ENCODE measurements around the gene ETNK2.
A peak's percentile ranks its signal among the peaks of the same experiment; 100 is the strongest.

The ETNK2 gene

GRCh38 chr1:204123376-204123775 is 28.5 kb downstream of the ETNK2 start:
- Histone ChIP-seq H3K4me3 (no peak overlapping the region), H3K4me1 (no peaks in the 10 kb centered on the region), H3K27me3 (ENCODE audit: low read depth) (no peaks in the 10 kb centered on the region), H3K9me3 (no peaks in the 10 kb centered on the region), H3K36me3 (replicated peaks) (peaks cover 40% of the 10 kb centered on the region)
- in situ Hi-C loops (cut with MboI; ENCODE audit: low sequenced_read_pairs), result no loop called here
- DNase-seq (ENCODE audit: low spot score in 2 of 2), result peak in 1 of 2 experiments; percentile 44

- in situ Hi-C loops (cut with MboI; ENCODE audit: low sequenced_read_pairs), result no loop called here
- H3K27me3 ChIP-seq (ENCODE audit: low read depth), result no peaks in the 10 kb centered on the region
- no peaks in the 10 kb centered on the region for H3K4me1 ChIP-seq
- peaks cover 44% of the 10 kb centered on the region for H3K36me3 ChIP-seq (replicated peaks)
- no peaks in the 10 kb centered on the region for H3K9me3 ChIP-seq
- no peak overlapping the region for H3K4me3 ChIP-seq
- DNase-seq (ENCODE audit: low spot score in 2 of 2), result no peak
These were observed 29.8 kb downstream of the ETNK2 start for GRCh38 chr1:204121840-204122555.

- peaks cover 15% of the 10 kb centered on the region for H3K36me3 ChIP-seq (replicated peaks)
These were observed 35.3 kb downstream of the ETNK2 start for GRCh38 chr1:204116539-204116938.

GRCh38 chr1:204115116-204115515 is 36.7 kb downstream of the ETNK2 start:
- Histone ChIP-seq H3K9me3 (no peaks in the 10 kb centered on the region), H3K36me3 (replicated peaks) (peaks cover 15% of the 10 kb centered on the region), H3K4me1 (no peaks in the 10 kb centered on the region), H3K4me3 (no peak overlapping the region), H3K27me3 (ENCODE audit: low read depth) (no peaks in the 10 kb centered on the region)
- in situ Hi-C loops (cut with MboI; ENCODE audit: low sequenced_read_pairs), result no loop called here
- no peak for DNase-seq (ENCODE audit: low spot score in 2 of 2)

More at GRCh38 chr1:204116539-204116938, 35.3 kb downstream of the ETNK2 start:
- no peaks in the 10 kb centered on the region for H3K4me1 ChIP-seq
- H3K4me3 ChIP-seq, result no peak overlapping the region
- no peaks in the 10 kb centered on the region for H3K27me3 ChIP-seq (ENCODE audit: low read depth)
- no peak for DNase-seq (ENCODE audit: low spot score in 2 of 2)
- H3K9me3 ChIP-seq, result no peaks in the 10 kb centered on the region
- in situ Hi-C loops (cut with MboI; ENCODE audit: low sequenced_read_pairs), result no loop called here

DNA sequence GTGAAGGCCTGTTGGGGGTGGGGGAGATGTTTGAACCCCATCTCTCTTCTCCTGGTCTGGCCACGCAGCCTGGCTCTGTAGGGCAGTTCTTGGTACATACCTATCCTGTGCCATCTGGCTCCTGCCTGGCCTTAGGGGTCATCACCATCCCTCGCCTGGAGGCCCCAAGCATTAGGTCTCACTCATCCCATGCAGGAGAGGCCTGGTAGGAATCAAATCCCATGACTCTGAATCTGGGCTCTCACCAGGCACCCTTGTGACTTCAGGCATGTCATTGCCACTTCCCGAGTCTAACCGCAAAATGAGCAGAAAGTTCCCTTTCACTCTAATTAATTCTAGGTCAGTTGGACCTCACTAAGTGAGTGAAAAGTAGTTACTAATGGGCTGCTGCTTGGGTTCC is 37.2 kb downstream of the ETNK2 start:
- no peak for DNase-seq (ENCODE audit: low spot score in 2 of 2)
- no peak overlapping the region for H3K4me3 ChIP-seq
- in situ Hi-C loops (cut with MboI; ENCODE audit: low sequenced_read_pairs), result no loop called here
- H3K9me3 ChIP-seq, result no peaks in the 10 kb centered on the region
- peaks cover under 1% of the 10 kb centered on the region for H3K4me1 ChIP-seq
- peaks cover 15% of the 10 kb centered on the region for H3K36me3 ChIP-seq (replicated peaks)
- H3K27me3 ChIP-seq (ENCODE audit: low read depth), result no peaks in the 10 kb centered on the region

DNA sequence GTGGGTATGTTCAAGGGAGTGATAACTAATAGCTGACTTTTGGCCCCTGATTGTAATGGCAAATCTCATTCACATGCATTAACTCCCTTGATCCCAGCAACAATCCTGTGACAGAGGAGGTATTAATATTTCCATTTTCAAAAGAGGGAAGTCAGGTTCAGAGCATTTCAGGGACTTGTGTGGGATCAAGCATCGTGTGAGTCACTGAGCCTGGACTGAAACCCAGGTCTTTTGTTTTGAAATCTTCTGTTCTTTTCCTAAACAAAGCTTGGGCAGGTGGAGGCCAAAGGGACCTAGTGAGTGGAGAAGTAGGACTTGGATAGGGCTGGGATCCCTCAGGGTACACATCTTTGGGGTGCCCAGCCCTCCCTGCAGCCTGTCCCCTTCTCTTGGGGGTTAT is 37.9 kb downstream of the ETNK2 start:
- no peak for DNase-seq (ENCODE audit: low spot score in 2 of 2)

DNA sequence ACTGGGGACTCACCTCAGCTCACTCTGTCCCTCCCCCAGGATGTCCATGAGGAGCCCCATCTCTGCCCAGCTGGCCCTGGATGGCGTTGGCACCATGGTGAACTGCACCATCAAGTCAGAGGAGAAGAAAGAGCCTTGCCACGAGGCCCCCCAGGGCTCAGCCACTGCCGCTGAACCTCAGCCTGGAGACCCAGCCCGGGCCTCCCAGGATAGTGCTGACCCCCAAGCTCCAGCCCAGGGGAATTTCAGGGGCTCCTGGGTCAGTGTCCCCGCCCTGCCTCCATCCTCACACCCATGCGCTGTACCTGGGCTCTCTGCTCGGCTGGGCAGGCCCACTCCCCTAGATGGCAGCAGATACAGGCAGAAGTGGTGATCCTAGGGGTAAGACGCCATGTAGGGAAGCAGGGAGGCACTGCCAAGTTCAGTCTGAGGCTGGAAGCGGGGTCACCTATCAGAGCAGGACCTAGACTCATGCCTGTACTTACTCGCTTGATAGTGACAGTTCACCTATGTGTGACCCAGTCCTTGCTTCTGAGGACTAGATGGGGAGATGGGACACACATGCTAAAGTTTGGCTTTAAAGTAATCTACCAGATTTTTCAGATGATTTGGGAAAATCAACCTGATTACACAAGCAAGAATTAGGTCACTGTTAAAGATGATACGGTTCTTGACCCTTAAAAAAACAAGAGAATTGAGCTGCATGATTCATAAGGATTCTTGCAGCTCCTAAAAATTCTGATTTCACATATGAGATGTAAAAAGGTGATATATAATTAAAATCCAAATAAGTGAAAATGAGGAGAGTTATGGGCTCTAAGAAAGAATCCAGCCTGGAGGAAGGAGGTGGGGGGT is 38.7 kb downstream of the ETNK2 start:
- no peak overlapping the region for H3K4me3 ChIP-seq
- H3K36me3 ChIP-seq (replicated peaks), result peaks cover 4% of the 10 kb centered on the region; the same call in 1 of the 2 replicates
- in situ Hi-C loops (cut with MboI; ENCODE audit: low sequenced_read_pairs), result no loop called here
- no peaks in the 10 kb centered on the region for H3K9me3 ChIP-seq
- no peaks in the 10 kb centered on the region for H3K27me3 ChIP-seq (ENCODE audit: low read depth)
- H3K4me1 ChIP-seq, result peaks cover 12% of the 10 kb centered on the region
- no peak for DNase-seq (ENCODE audit: low spot score in 2 of 2)

More for the DNA sequence above, 37.9 kb downstream of the ETNK2 start:
- in situ Hi-C loops (cut with MboI; ENCODE audit: low sequenced_read_pairs), result no loop called here
- H3K36me3 ChIP-seq (replicated peaks), result peaks cover 8% of the 10 kb centered on the region; the same call in 1 of the 2 replicates
- no peaks in the 10 kb centered on the region for H3K27me3 ChIP-seq (ENCODE audit: low read depth)
- peaks cover 7% of the 10 kb centered on the region for H3K4me1 ChIP-seq
- no peaks in the 10 kb centered on the region for H3K9me3 ChIP-seq
- H3K4me3 ChIP-seq, result no peak overlapping the region

- no peaks in the 10 kb centered on the region for H3K27me3 ChIP-seq (ENCODE audit: low read depth)
- no peaks in the 10 kb centered on the region; the same call in 1 of the 2 replicates for H3K36me3 ChIP-seq (replicated peaks)
- no peak overlapping the region for H3K4me3 ChIP-seq
- in situ Hi-C loops (cut with MboI; ENCODE audit: low sequenced_read_pairs), result no loop called here
- peaks cover 16% of the 10 kb centered on the region for H3K4me1 ChIP-seq
- DNase-seq (ENCODE audit: low spot score in 2 of 2), result no peak
- no peaks in the 10 kb centered on the region for H3K9me3 ChIP-seq
These were observed 40.8 kb downstream of the ETNK2 start for GRCh38 chr1:204110894-204111633.

GRCh38 chr1:204108312-204109141 is 43.3 kb downstream of the ETNK2 start:
- peaks cover 16% of the 10 kb centered on the region for H3K4me1 ChIP-seq
- DNase-seq (ENCODE audit: low spot score in 2 of 2), result peak; percentile 89 to 99

GRCh38 chr1:204107892-204108291 is 44.0 kb downstream of the ETNK2 start:
- H3K4me1 ChIP-seq, result peaks cover 16% of the 10 kb centered on the region

More at GRCh38 chr1:204108312-204109141, 43.3 kb downstream of the ETNK2 start:
- H3K27me3 ChIP-seq (ENCODE audit: low read depth), result no peaks in the 10 kb centered on the region
- no peak overlapping the region for H3K4me3 ChIP-seq
- no peaks in the 10 kb centered on the region for H3K36me3 ChIP-seq (replicated peaks)
- in situ Hi-C loops (cut with MboI; ENCODE audit: low sequenced_read_pairs), result no loop called here
- H3K9me3 ChIP-seq, result no peaks in the 10 kb centered on the region

GRCh38 chr1:204106825-204107224 is 45.0 kb downstream of the ETNK2 start:
- no peak overlapping the region for H3K4me3 ChIP-seq
- H3K4me1 ChIP-seq, result peaks cover 16% of the 10 kb centered on the region
- no peaks in the 10 kb centered on the region for H3K36me3 ChIP-seq (replicated peaks)
- no peaks in the 10 kb centered on the region for H3K9me3 ChIP-seq
- DNase-seq (ENCODE audit: low spot score in 2 of 2), result no peak
- in situ Hi-C loops (cut with MboI; ENCODE audit: low sequenced_read_pairs), result no loop called here
- H3K27me3 ChIP-seq (ENCODE audit: low read depth), result no peaks in the 10 kb centered on the region

More at GRCh38 chr1:204107892-204108291, 44.0 kb downstream of the ETNK2 start:
- no peak for DNase-seq (ENCODE audit: low spot score in 2 of 2)
- H3K4me3 ChIP-seq, result no peak overlapping the region
- H3K36me3 ChIP-seq (replicated peaks), result no peaks in the 10 kb centered on the region
- no peaks in the 10 kb centered on the region for H3K27me3 ChIP-seq (ENCODE audit: low read depth)
- no peaks in the 10 kb centered on the region for H3K9me3 ChIP-seq
- in situ Hi-C loops (cut with MboI; ENCODE audit: low sequenced_read_pairs), result no loop called here

DNA sequence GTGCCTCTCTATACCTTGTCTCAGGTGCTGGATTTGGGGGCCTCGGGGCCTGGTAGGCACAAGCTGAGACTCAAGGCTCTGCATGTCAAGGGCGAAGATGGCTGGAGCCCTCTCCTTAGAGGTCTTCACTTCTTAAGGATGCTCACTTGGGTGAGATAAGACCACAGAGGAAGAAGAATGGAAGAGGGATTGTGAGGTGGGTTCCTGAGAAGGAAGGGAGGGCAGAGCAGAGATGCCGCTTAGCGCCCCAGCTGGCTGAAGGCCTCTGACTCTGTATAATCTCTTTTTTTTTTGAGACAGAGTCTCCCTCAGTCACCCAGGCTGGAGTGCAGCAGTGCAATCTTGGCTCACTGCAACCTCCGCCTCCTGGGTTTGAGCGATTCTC is 46.7 kb downstream of the ETNK2 start:
- Histone ChIP-seq H3K4me3 (no peak overlapping the region), H3K4me1 (peaks cover 16% of the 10 kb centered on the region), H3K9me3 (no peaks in the 10 kb centered on the region), H3K36me3 (replicated peaks) (no peaks in the 10 kb centered on the region), H3K27me3 (ENCODE audit: low read depth) (no peaks in the 10 kb centered on the region)
- no peak for DNase-seq (ENCODE audit: low spot score in 2 of 2)
- in situ Hi-C loops (cut with MboI; ENCODE audit: low sequenced_read_pairs), result no loop called here

All from HAP-1 (cell line).